SK-N-SH (cell line): ENCODE results near the gene ABCF1.

Experiments
- CTCF ChIP-seq: fragments of 200-600 bp; sonication (generic); IDR thresholded peaks from 2 replicates; pipeline ENCODE4 v1.6.1; 2017; ENCODE audit warnings: antibody characterized with exemption, mild to moderate bottlenecking, moderate library complexity
- MAX ChIP-seq: IDR thresholded peaks from 2 replicates; pipeline ENCODE4 v1.4.0; 2012; ENCODE audit warnings: low read depth
- REST ChIP-seq: IDR thresholded peaks from 2 replicates; pipeline ENCODE4 v1.6.1; 2012; ENCODE audit warnings: mild to moderate bottlenecking, low read depth, low read length, moderate library complexity
- TAF1 ChIP-seq: IDR thresholded peaks from 2 replicates; pipeline ENCODE4 v1.6.1; 2012; ENCODE audit warnings: low read depth, mild to moderate bottlenecking, low read length, moderate library complexity, borderline replicate concordance

GRCh38 chr6:30616811-30617564, 45.7 kb downstream of the ABCF1 start, which contains the start of gene PPP1R10:
- no peak for TF ChIP-seq MAX
- peak; percentile 66; the same call in 1 of the 2 replicates for TF ChIP-seq REST
- peak; percentile 100 for TF ChIP-seq TAF1
- TF ChIP-seq CTCF = no peak
